NCI-H345 treated with DMSO at 0.1 percent for 48 hours (cell line): ENCODE data around the gene IGFBP1.
"Not testable (repeated sequence)": the region's sequence is repeated elsewhere in the genome, so short reads cannot be mapped to it uniquely, and the experiment has no call there.

Source experiments
- DNase-seq: peaks from one replicate; lab custom pipeline; 2025; ENCODE audit not compliant: unreplicated experiment; lab: John Stamatoyannopoulos, UW

Gene IGFBP1

GRCh38 chr7:45930967-45931366 lies 42.7 kb downstream of the IGFBP1 start:
- DNase-seq, result no peak

DNA sequence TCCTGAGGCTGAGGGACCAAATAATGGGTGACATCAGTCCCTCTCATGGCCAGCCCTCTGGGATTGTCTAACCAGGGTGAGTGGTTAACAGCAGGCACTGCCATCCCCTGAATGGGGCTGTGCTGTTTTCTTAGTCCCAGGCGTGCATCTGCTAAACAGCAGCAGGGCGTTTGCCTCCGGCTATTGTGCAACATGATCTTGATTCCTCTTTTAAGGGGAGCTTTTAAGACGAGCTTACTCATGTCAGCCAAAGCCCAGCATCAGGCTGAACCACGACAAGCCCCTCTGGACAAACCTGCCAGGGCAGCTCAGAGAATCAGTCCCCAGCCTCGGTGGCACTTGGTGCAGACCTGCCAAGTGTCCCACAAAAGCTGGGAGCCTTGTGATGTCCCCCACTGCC lies 49.0 kb downstream of the IGFBP1 start:
- no peak for DNase-seq

DNA sequence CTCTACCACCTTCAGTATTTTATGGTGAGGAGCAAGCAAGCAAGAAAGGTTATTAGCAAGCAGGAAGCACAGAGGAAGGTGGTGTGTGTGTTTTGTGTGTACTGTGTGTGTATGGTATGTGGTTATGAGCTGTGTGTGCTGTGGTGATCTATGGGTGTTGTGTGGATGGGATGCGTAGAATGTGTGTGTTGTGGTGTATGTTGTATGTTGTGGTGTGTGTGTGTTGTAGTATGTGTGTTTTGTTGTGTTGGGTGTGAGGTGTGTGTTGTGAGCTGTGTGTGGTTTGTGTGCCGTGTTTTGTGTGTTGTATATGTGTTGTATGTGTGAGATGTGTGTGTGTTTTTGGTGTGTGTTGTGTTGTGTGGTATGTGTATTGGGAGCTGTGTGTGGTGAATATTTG lies 49.6 kb downstream of the IGFBP1 start:
- no peak for DNase-seq

DNA sequence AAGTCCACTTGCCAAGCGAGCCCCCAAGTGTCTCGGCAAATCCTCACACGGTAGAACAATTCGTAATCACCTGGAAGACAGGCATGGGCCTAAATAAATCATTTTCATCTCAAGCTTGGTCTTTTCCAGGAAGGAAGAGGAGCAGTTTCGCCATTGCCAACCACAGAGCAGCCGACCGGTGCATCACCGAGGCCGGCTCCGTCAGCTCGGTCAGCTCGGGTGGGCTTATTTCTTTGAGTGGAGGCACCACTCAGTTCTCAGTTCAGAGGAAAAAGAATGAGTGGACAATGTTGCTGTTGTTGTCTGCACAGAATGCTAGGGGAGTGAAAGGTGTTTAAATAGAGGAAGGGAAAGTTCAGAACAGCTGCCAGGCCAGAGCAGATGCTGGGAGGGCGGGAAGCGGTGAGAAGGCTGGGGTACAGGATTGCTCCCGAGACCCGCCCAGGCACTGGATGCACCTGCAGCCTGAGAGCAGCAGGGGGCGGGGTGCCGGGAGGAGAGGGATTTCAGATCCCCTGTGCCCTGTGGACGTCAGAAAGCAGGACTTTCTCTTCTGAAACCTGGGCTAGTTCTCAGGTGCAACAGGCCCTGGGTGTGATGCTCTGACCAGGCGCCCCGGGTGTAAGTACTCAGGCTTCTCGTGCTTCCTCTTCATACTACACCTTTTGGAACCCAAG lies 50.5 kb downstream of the IGFBP1 start:
- no peak for DNase-seq

DNA sequence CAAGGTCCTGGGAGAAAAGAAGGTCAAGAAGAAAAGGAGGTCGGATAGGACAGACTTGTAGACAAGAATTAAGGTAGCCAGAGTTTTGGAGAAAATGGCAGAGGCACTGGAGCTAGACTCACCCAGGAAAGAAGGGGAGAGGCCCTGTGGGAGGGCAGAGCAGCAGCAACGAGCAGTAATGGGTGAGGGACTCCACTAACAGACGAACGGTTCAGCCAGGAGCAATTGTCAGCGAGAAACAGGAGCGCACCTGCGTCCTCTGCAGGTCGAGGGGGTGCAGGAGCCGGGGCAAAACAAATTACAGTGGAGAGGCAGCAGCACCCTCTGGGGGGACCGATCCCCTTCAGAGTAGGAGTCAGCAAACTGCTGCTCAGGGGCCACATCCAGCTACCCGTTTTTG lies 51.3 kb downstream of the IGFBP1 start:
- no peak for DNase-seq

GRCh38 chr7:45940237-45940781 lies 52.0 kb downstream of the IGFBP1 start:
- not testable (repeated sequence) for DNase-seq

GRCh38 chr7:45940939-45941338 lies 52.7 kb downstream of the IGFBP1 start:
- no peak for DNase-seq
